ENCODE data around the gene TTYH1.
A peak's percentile ranks its signal among the peaks of the same experiment; 100 is the strongest.
"Not testable (repeated sequence)": the region's sequence is repeated elsewhere in the genome, so short reads cannot be mapped to it uniquely, and the experiment has no call there.

- TF ChIP-seq POLR2A (IDR thresholded peaks at IDR 0.05), result peak in 1 of 4 donors; percentile 56
- TF ChIP-seq EP300, CTCF, POLR2AphosphoS5 (IDR thresholded peaks at IDR 0.05): not testable (repeated sequence)
Observed at GRCh38 chr19:54369688-54370433, 45.4 kb upstream of the TTYH1 start.

Measured in upper lobe of left lung (tissue), 4 donors.